SK-N-MC (cell line): ENCODE measurements around the gene SGMS1.

Source experiments
- DNase-seq: peaks from one replicate; pipeline ENCODE4 v3.0.0-alpha.2; 2011; ENCODE audit warnings: low read depth, low spot score
- H3K27ac ChIP-seq: fragments of 200-600 bp; sonication (generic); 2 replicates; pipeline ENCODE4 v1.5.1; 2016; ENCODE audit warnings: mixed run types
- H3K36me3 ChIP-seq: fragments of 200-600 bp; sonication (generic); 2 replicates; pipeline ENCODE4 v1.6.1; 2017; ENCODE audit warnings: antibody characterized with exemption, low read length, mixed read lengths; ENCODE audit not compliant: insufficient read depth
- H3K4me3 ChIP-seq: fragments of 200-600 bp; sonication (generic); 2 replicates; pipeline ENCODE4 v1.5.1; 2016
- H3K9ac ChIP-seq: fragments of 200-600 bp; sonication (generic); 2 replicates; pipeline ENCODE4 v1.8.0; 2017; ENCODE audit warnings: mixed run types, mixed read lengths; ENCODE audit not compliant: insufficient read length
- H3K9me3 ChIP-seq: fragments of 200-600 bp; sonication (generic); 2 replicates; pipeline ENCODE4 v1.6.1; 2017; ENCODE audit warnings: low read depth, mild to moderate bottlenecking, antibody characterized with exemption, low read length, moderate library complexity, mixed read lengths
- EZH2 ChIP-seq: fragments of 200-600 bp; sonication (generic); IDR thresholded peaks from one replicate; pipeline ENCODE4 v1.6.1; 2017; ENCODE audit warnings: antibody characterized with exemption
- FOXP2 ChIP-seq: optimal IDR thresholded peaks from 2 replicates; pipeline ENCODE3; 2011; ENCODE audit warnings: mild to moderate bottlenecking, moderate library complexity; ENCODE audit not compliant: insufficient read depth; ENCODE audit errors: extremely low read length, control extremely low read depth
- POLR2AphosphoS5 ChIP-seq: IDR thresholded peaks from 2 replicates; pipeline ENCODE4 v1.6.1; 2012; ENCODE audit warnings: mild to moderate bottlenecking, low read depth, low read length, borderline replicate concordance

Gene SGMS1

GRCh38 chr10:50596456-50596855 lies 27.3 kb downstream of the SGMS1 start:
- Histone ChIP-seq H3K9ac (no peak overlapping the region), H3K36me3 (no peaks in the 10 kb centered on the region), H3K27ac (no peak overlapping the region), H3K9me3 (no peaks in the 10 kb centered on the region), H3K4me3 (no peak overlapping the region)
- no peak for DNase-seq
- TF ChIP-seq EZH2 (no peak), POLR2AphosphoS5 (no peak)

GRCh38 chr10:50595785-50596184 lies 28.0 kb downstream of the SGMS1 start:
- Histone ChIP-seq H3K4me3 (no peak overlapping the region), H3K27ac (no peak overlapping the region), H3K9me3 (no peaks in the 10 kb centered on the region), H3K36me3 (no peaks in the 10 kb centered on the region), H3K9ac (no peak overlapping the region)
- no peak for TF ChIP-seq POLR2AphosphoS5
- TF ChIP-seq EZH2, result no peak
- DNase-seq, result no peak

DNA sequence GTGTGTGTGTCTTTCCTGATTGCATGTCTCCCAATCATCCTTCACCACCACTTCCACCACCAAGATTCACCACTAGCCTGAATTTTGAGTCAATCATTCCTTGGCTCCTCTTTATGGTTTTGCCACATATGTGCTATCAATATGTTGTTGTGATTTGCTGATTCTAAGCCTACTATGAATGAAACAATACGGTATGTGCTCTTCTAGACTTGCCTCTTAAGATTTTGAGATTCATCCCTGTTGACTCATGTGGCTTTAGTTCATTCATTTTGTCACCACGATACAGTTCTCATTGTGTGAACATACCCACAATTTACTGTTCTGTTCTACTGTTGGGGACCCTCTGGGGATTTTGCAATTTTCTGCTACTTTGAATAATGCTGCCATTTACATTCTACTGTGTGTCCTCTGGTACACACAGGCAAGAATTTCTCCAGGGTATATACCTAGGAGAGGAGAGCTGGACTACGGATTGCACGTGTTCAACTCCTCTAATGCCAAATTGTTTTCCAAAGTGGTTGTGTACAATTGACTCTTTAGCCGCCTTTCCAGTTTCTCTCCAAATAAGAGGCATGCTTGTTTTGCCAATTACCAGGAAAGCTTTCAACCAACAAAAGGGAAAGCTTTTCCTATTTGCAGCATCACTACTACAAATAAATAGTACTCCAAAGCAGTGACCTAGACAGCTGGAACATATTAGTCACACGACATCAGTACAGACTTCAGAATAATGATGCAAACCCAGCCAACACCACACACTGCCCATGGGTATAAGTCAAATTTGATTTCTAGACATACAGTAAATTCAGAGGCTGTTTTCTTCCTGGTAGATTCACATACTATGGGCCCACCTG lies 30.0 kb downstream of the SGMS1 start:
- no peaks in the 10 kb centered on the region for H3K9me3 ChIP-seq
- no peak overlapping the region for H3K27ac ChIP-seq
- no peak for DNase-seq
- H3K36me3 ChIP-seq, result no peaks in the 10 kb centered on the region
- no peak overlapping the region for H3K4me3 ChIP-seq
- H3K9ac ChIP-seq, result no peak overlapping the region
- TF ChIP-seq POLR2AphosphoS5 (no peak), EZH2 (no peak), FOXP2 (no peak)

DNA sequence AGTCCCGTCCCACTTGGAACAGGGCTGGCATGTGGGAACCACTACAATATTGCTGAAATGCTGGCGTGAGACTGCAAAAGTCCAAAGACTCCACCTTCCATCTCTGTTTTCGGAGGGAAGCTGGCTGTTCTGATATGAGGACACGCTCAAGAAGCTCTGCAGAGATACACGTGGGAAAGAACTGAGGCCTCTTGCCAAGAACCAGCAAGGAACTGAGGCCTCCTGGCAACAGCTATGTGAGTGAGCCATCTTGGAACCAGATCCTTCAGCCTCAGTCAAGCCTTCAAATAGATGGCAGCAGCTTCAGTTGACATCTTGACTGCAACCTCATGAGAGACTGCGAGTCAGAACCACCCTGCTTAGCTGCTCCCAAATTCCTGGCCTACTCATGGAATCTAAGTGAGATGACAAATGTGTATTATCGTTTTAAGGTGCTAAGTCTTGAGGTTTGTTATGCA lies 30.8 kb downstream of the SGMS1 start:
- H3K36me3 ChIP-seq, result no peaks in the 10 kb centered on the region
- no peak overlapping the region for H3K27ac ChIP-seq
- no peak overlapping the region for H3K4me3 ChIP-seq
- H3K9me3 ChIP-seq, result no peaks in the 10 kb centered on the region
- H3K9ac ChIP-seq, result no peak overlapping the region
- TF ChIP-seq POLR2AphosphoS5 (no peak), EZH2 (no peak), FOXP2 (no peak)
- no peak for DNase-seq

GRCh38 chr10:50590935-50591334 lies 32.8 kb downstream of the SGMS1 start:
- Histone ChIP-seq H3K9me3 (no peaks in the 10 kb centered on the region), H3K9ac (no peak overlapping the region), H3K4me3 (no peak overlapping the region), H3K27ac (no peak overlapping the region), H3K36me3 (no peaks in the 10 kb centered on the region)
- TF ChIP-seq FOXP2, result no peak
- no peak for TF ChIP-seq POLR2AphosphoS5
- no peak for TF ChIP-seq EZH2
- no peak for DNase-seq

DNA sequence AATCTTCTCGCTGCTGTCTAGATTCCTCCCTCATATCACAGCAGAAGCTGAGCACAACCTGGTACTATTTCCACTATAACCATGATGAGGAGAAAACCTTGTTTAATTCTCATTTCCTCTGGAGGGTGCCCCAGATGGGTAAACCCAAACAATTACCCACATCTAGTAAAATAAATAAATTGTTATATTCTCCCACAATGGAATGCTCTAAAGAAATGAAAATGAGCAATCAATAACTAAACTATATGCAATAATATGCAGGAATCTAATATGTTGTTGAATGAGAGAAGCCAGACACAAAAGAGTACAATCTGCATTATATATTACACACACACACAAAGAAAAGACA lies 37.0 kb downstream of the SGMS1 start:
- no peak for TF ChIP-seq FOXP2
- TF ChIP-seq EZH2, result no peak
- TF ChIP-seq POLR2AphosphoS5, result no peak
- Histone ChIP-seq H3K36me3 (no peaks in the 10 kb centered on the region), H3K9me3 (no peaks in the 10 kb centered on the region), H3K27ac (no peak overlapping the region), H3K4me3 (no peak overlapping the region), H3K9ac (no peak overlapping the region)
- DNase-seq, result no peak

GRCh38 chr10:50585921-50586739 lies 37.6 kb downstream of the SGMS1 start:
- no peak overlapping the region for H3K27ac ChIP-seq
- no peaks in the 10 kb centered on the region for H3K36me3 ChIP-seq
- no peaks in the 10 kb centered on the region for H3K9me3 ChIP-seq
- no peak for TF ChIP-seq POLR2AphosphoS5
- no peak for TF ChIP-seq EZH2
- TF ChIP-seq FOXP2, result no peak
- no peak overlapping the region for H3K9ac ChIP-seq
- no peak overlapping the region for H3K4me3 ChIP-seq
- DNase-seq, result no peak
